GM18870 (cell line): ENCODE measurements around the gene TRNP1.

ENCODE experiments used
- ATAC-seq: cut with Tn5 transposase; IDR thresholded peaks from one replicate; pipeline ENCODE4 v1.9.1; 2021; ENCODE audit warnings: moderate library complexity; ENCODE audit not compliant: unreplicated experiment

TRNP1 gene

DNA sequence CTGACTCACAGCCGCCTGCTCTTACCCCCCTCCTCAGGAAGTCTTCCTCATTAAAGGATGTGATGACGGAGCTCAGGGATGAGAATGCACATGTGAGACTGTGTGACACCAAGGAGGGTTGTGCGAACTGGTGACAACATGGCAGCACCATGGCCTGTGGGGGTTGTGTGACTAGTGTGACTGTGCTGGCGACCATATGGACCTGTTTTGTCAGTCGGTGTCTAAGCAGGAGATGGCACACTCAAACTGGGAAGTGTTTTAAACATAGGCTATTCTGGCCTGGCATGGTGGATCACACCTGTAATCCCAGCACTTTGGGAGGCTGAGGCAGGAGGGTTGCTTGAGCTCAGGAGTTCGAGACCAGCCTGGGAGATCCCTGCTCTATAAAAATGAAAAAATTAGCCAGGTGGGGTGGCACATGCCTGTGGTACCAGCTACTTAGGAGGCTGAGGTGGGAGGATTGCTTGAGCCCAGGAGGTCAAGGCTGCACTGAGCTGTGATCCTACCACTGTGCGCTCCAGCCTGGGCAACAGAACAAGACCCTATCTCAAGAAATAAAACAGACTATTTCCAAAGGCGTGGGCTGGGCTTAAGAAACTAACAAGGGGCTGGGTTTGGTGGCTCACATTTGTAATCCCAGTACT, 7.4 kb downstream of the TRNP1 start:
- no peak for ATAC-seq

DNA sequence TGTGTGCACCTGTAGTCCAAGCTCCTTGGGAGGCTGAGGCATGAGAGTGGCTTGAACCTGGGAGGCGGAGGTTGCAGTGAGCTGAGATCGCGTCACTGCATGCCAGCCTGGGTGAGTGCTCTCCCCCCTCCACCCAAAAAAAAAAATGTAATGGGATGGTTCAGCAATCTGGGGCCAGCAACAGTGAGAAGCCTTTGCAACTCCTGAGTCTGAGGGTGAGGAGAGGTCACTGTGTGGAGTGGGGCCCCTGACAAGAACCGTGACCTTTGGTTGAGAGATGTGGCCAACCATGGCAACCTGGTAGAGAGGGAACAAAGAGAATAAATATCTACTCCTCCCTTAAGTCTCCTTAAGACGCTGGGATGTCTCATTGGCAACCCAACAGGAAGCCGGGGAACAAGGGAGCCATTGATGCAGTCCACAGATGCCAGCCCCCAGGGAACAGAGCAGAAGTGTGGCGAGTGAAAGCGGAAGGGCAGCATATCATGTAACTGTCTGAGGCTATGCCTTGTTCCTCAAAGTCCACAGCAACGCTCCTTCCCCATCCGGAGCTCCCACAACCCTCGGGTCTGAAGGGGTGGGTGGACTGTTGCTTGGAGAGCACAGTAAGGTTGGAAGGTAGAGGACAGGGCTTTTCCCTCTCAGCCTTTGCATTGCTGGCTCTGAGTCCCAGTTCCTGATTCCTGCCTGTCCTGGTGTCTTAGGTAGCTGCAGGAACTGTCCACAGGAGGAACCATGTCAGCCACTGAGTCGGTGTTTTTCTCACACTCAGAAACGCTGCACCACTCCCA, 8.3 kb downstream of the TRNP1 start:
- no peak for ATAC-seq

DNA sequence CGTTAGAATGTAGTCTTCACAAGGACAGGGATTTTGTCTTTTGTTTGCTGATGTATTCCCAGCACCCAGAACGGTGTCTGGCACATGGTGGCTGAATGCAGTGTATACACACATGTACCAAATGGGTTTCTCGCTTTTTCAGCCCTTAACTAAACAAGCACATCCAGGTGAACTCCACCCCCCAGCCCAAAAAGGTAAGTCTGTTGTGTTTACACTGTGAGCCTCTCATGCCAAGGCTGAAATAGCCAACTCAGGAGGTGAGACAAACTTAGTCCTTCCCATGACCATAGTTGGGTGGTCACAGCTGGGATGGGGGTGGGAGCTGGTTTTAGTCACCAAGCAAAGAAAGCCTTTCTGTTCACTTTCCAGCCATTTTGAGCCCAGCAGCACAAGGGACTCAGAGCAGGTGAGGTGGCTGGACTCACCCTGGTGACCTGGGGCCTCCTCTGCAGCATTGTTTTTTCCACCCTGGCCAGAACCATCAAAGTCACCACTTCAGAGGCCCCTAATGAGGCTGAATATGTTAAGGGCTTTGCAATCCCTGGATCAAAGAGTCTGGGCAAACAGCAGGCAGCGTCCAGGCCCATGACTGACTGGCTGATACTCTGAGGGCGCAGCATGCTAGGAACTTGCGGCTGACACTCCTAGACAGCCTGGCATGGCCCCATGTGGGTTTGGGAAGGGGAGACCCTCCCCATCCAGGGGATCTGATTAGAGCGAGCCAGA, 10.4 kb downstream of the TRNP1 start:
- ATAC-seq, result no peak

DNA sequence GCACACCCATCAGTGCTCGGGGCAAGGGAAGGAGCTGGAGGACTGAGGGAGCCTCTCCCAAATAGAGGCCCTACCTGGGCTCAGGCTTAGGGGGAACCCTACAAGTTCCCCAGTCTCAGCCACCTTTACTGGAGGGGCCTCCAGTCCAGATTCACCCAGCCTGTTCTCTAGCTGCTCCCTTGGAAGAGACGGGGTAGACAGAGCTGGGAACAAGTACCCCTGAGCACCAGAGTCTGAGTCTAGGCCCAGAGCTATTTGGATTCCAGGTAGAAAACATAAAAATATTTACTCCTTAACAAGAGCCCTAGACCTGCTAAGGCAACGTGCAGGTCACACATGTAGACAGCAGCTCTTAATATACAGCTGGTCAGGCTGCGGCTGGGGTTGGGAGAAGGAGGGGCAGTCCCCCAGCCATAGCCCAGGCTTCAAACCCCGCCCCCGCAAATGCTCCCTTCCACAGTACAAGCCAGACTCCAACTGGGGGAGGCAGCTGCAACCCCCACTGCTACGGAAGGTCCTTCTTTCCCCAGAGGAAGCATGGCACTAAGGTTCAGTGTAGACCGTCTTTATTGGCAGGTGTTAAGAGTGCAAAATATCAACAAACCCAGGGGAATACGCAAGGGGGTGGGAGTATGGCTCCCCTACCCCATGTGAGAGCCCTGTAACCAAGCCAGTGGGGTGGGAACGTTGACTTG, 11.1 kb downstream of the TRNP1 start:
- ATAC-seq, result no peak

DNA sequence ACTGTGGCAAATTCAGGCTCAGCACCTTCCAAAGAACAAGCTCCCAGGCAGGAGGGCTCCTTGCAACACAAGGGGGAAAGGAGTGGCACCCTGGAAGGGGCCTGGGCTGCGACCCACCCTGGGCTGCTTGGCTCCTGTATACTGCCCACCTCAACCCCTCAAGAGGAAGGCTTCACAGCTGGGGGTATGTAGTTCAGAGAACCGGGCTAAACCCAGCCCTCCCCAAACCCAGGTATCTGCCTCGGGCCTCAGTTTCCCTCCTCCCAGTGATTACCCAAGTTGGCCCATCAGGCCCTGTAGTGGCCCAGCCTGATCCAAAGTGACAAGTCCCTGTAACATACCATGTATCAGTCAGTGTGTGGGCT, 11.7 kb downstream of the TRNP1 start:
- ATAC-seq, result no peak

DNA sequence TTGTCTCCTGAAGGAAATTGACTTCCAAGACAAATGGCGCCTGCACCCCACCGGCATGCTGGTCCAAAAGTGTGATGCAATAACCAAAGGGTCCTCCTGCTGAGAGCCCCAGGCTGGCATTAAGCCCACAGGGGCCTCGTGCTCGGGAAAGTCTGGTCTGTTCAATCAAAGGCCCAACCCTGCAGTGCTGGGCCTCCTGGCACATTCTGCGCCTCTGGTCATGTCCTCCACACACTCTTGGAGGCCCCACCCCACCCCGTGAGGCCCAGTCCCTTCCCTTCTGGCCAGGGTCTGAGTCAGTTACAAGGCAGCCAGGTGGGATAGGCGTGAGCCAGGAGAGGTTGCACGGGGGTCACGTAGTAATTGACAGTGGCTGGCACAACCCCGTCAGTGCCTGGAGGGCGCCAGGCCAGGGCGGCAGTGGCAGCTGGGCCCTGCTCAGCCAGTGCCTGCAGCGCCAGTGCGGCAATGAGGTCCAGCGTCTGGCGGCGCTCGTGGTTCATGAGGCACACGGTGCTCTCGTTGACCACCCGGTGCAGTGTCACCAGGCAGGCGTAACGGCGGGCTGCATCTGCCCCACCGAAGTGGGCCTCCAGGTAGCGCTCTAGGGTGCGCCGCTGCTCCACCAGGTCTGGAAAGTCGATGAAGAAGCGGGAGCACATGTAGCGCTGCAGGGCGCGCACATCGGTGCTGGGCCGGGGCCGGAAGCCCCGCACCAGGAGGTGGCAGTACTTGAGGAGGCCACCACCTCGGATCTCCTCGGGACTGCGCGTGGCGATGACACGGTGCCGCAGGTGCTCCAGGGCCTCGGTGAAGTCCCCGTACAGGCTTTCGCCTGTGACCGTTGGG, 12.4 kb downstream of the TRNP1 start:
- ATAC-seq, result no peak

DNA sequence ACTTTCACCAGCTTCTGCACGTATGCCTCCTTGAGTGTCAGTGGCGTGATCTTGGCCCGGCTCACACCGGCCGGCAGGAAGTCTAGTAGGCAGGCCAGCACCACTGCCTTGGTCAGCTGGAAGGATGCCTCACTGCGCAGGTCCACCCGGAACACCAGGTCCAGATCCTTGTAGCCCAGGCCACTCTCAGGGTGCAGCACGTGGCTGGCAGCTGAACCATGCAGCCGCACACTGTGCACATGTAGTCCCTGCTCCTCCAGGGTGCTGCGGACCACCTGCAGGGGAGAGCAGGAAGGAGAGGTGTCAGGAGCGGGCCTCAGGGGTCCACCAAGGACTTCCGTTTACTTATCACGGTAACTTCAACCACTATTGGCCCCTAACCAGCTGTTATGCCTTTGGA, 13.2 kb downstream of the TRNP1 start:
- ATAC-seq, result no peak

DNA sequence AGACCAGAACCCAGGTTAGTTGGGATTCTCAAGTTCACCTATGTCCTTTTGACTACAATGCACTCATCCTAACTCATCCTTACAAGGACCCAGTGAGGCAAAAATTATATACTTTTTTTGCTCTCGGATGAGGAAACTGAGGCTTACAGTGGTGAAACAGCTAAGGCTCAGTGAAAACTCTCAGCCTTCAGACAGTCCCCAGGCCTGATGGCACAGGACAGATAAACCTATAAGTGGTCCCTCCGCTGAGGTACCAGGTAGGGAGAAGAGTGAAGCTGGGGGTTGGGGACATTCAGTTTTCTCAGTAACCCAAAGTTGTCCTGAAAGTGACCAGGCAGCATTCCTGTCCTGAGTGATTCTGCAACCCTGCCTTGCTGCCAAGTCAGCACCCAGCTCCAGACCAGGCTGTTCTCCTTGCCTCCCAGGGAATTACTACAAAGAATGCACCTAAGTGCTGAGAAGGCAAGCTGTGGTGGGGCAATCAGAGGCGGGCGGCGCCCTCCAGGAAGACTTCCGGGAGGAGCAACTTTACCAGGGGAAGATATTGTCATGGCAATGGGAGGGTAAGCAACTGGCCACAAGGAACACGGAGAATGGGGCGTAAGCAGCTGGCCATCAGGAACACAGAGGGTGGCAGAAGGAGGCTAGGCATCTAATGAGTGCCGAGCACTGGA, 14.6 kb downstream of the TRNP1 start:
- no peak for ATAC-seq

DNA sequence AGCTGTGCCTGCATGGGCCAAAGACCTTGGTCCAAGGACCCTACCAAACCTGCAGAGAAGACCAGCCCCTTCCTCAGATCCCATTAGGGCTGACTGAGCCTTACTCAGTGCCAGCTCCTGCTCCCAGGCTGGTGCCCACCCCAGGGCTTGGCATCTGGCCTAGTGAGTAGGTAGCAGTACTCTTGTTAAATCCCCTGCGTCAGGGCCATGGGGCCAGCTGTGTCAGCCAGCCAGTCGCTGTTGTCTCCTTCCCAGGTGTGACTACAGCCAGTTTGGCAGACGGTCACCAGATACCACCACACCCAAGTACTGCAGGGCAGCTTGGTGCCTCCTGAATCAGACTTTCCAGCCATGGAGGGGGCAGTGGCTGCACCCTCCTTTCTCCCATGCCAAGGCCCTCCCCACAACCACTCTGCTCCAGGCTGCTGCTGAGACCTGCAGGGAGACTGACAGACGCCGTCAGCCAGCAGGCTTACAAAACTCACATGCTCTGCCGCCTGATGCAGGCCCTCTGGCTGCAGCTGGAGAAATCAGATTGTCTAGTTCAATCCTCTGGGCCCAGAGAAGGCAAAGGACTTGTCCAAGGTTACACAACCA, 16.2 kb downstream of the TRNP1 start:
- ATAC-seq, result no peak

DNA sequence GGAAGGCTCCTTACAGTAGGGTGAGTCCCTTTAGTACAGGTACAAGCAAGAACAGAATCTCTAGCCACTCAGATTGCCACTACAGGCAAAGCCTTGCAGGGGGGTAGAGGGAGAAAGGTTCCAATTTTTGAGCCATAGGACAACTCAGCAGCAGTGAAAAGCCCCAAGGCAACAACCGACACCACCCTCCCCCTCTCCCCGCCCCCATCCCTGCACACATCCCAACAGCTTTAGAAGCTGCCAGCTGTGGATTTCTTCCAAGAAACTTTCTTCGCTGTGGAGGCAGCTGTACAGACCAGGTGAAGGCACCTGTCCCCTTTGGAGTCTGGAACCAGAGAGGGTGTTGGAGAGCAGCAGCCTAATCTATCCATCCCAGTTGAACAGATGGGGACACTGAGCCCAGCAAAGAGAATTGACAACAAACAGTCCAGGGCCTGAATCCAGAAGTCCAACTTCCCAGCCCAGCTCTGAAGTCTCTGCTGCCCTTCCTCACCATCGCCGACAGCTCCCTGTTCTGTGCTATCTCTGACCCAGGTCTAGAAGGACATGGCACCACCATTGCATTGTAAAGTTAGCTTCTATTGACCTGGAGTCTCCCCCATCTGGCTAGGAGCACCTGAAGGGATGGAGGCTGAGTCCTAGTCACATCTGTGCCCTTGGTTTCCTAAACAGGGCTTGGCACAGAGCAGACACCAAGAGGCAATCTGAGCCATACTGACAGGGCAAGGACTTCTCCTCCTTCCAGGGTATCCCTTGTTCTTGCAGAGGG, 16.9 kb downstream of the TRNP1 start:
- ATAC-seq, result no peak

DNA sequence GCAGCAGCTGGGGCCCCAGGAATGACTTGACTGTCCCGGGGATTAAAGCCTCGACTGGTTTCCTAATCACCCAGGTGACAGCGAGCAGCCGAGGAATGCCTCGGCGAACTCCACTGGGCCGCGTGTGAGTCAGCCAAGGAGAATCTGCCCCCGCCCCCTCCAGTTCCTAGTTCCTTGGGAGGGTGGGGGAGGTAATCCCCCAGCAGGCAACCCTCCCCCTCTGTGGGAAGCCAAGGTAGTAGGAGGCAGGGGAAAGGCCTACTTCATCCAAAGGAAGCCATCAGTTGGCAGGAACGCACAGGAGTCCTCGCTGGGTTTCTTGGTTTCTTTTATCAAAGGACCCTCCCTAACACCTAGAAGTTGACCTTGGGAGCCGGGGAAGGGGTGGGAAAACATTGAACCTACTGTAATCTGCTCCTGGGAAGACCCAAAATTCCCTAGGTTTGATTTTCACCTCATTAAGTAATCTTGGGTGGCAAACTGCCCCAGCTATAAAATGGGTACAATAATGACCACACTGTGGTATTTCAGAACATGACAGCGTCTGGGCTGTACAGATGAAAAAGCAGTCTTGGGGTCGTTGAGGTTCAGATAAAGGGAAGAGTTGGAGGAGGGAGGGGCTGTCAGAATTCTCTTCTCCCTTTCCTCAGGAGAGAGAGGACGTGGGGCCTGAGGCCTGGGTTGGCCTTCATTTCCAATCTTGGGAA, 17.7 kb downstream of the TRNP1 start:
- no peak for ATAC-seq

DNA sequence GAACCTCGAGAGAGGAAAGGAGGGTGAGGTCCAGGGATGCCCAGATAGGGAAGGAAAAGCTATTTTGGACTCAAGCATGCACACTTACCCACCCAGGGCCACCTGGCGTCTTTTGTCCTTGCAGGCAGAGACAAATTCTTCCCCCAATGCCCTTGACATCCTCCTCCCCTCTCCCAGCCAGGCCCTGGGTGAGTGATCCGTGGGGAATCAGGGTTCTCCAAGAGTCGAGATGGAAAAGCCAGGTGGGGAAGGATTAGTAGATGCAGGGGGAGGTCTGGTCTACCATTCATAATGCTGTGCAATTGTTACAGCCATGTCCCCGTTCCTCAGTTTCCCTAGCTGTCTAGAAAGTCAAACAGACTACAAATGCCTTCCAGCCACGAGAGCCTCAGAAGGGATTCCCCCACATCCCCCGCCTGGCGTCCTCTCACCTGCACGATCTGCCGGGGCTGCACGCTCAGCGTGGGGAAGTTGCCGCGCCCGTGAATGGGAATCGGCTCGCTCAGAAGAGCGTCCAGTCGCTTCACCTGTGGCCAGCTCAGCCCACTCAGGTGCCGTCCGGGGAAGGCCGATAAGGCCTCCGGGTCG, 18.6 kb downstream of the TRNP1 start:
- ATAC-seq, result no peak

DNA sequence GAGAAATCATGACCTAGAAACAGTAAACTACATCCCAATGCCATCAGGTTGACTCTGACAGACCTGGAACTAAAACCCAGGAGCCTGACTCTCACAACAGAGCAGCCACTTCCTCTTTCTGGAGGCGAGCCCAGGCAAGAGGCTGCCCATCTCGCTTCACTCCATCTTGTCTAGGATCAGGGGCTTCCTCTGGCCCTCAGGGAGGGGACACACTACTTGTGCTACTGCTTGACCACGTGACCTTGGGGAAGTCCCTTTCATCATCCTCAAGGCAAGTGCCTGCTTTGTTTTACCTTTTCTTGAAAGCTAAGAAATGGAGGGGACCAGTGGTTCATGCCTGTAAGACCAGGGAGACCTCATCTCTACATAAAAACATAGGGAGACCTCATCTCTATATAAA, 21.8 kb downstream of the TRNP1 start:
- ATAC-seq, result no peak

DNA sequence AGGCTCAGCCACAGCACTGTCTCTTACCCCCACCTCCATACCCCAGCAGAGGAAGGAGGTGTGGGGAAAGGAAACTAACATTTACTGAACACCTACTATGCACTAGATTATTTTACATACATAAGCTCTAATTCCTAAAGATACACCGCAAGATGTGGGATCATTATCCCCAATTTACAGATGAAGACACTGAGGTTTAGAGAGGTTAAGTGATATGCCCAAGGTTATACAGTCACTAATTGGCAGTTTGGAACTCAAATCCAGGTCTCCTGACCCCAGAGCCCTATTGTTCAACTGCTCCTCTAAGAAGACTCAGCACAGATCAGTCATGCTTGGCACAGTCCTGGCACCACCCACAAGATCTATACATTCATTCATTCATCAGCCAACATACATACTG, 22.9 kb downstream of the TRNP1 start:
- no peak for ATAC-seq

DNA sequence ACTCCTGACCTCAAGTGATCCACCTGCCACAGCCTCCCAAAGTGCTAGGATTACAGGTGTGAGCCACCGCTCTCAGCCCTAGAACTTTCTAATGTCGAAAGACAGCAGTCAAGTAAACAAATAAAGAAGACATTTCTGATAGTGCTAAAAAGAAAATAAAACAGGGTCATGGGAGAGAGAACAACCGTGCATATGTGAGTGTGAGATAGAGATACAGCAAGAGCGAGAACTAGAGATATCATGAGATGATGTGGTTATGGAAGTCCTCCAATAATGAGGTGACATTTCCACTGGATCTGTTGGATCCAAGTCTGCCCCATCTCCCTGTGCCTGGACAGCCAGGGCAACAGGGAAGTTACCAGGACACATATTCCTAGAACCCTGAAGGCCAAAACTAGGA, 23.7 kb downstream of the TRNP1 start:
- no peak for ATAC-seq

DNA sequence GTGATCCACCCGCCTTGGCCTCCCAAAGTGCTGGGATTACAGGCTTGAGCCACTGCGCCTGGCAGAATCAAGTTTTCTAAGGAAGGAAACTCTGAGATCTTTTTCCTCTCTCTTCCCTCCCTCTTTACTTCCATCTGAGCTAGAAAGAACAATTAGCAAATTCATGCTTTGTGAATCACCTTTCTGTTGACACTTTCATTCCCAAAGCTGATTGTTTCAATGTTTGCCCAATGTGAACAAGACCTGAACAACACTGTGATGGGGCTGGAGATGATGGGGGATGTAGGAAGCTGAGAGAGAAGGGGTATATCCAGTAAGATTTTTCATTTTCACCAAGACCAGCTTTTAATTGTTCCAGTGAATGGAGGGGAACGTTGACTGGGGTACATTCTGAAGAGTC, 24.8 kb downstream of the TRNP1 start:
- no peak for ATAC-seq

DNA sequence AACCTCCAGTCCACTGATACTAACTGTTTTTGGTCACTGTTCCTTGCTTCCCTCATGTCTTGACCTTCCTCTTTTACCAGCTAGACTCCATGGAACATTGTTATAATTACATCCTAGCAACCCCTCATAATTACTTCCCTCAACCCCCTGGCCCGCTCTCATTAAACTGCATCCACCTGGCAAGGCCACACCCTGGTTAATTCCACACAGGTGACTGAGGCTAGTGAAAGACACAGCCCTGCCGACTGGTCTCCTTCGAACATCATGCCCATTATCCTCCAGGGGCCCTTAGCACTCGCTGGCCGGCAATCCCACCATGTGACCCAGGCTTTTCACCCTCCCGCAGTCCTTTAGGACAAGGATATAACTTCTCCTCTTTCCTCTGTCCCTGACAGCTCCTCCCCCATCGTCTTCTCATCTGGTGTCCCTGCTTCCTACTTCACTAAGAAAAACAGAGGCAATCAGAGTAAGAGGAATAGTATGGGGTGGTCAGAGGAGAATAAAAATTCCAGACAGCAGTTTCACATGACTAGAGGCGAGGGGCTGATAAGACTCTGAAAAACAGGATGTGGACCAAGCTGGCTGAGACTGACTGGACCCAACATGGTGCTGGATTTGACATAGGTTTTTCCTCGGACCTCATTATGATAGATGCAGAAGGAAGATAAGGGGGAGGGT, 28.0 kb downstream of the TRNP1 start:
- ATAC-seq, result no peak
